Endothelial cell of umbilical vein (primary cell): ENCODE data around the gene ZDHHC7. TPM values are rescaled to one million over a fixed set of nuclear protein-coding genes. Genes with fewer than 3 reads are reported as not detected.

Experiments used
- BruUV-seq: library from RNA; stranded (reverse); fragments of 400-500 nt; replicated peaks from 2 replicates; lab custom pipeline; 2021; lab: Mats Ljungman, UMichigan
- CTCF ChIA-PET: fragments of 300-600, 350-600 bp; sonication (Branson Sonifier 250); formaldehyde crosslinking; loops from one replicate; lab custom pipeline; 2021; ENCODE audit warnings: antibody characterized with exemption, inconsistent platforms; lab: Charles Lee
- POLR2A ChIA-PET: fragments of 300-600, 350-600 bp; sonication (Branson Sonifier 250); formaldehyde crosslinking; loops from one replicate; lab custom pipeline; 2021; ENCODE audit warnings: antibody characterized with exemption, inconsistent platforms; lab: Charles Lee
- DNase-seq: peaks from one replicate; pipeline ENCODE4 v3.0.0-alpha.2; 2011; ENCODE audit warnings: low read depth, low spot score
- FAIRE-seq: peaks from 2 replicates; lab custom pipeline; 2011; peaks lifted over from hg19 to GRCh38; lab: Jason Lieb, UNC
- H2AFZ ChIP-seq: 2 replicates; pipeline ENCODE4 v1.6.0; 2012; ENCODE audit warnings: low read depth, low read length, control low read depth, inconsistent platforms
- H3K27ac ChIP-seq: 2 replicates; pipeline ENCODE4 v1.5.1; 2011; ENCODE audit warnings: low read depth, mild to moderate bottlenecking, control low read depth, low read length, moderate library complexity; ENCODE audit not compliant: insufficient read depth
- H3K27me3 ChIP-seq, 2 experiments: 2 replicates each; pipeline versions ENCODE4 v1.6.0 to v1.6.1; 2011; ENCODE audit warnings: low read length in 2 of 2, mixed read lengths in 1 of 2; ENCODE audit not compliant: control insufficient read depth in 2 of 2, insufficient read depth in 2 of 2
- H3K36me3 ChIP-seq, 2 experiments: 2 replicates in 1 of 2; 3 replicates in 1 of 2; pipeline ENCODE4 v1.5.1; 2011; ENCODE audit warnings: low read length in 2 of 2, mild to moderate bottlenecking in 1 of 2, moderate library complexity in 1 of 2; ENCODE audit not compliant: control insufficient read depth in 2 of 2, insufficient read depth in 2 of 2; ENCODE audit errors: extremely low read depth in 1 of 2
- H3K4me1 ChIP-seq: 3 replicates; pipeline ENCODE4 v1.5.1; 2011; ENCODE audit warnings: mild to moderate bottlenecking, low read length; ENCODE audit not compliant: control insufficient read depth, insufficient read depth; ENCODE audit errors: extremely low read depth
- H3K4me2 ChIP-seq: 2 replicates; pipeline ENCODE4 v1.6.1; 2011; ENCODE audit warnings: low read length, control low read depth, mixed read lengths; ENCODE audit not compliant: insufficient read depth
- H3K4me3 ChIP-seq, 3 experiments: fragments of 200-600 bp in 1 of 3; sonication (generic), shearing (Covaris generic) in 1 of 3; replicated peaks in 1 of 3; 2 replicates each; pipeline ENCODE4 v1.5.1; 2011 to 2016; ENCODE audit warnings: control low read depth in 3 of 3, low read length in 3 of 3, mild to moderate bottlenecking in 2 of 3, inconsistent platforms in 1 of 3, low read depth in 1 of 3, moderate library complexity in 1 of 3; ENCODE audit not compliant: insufficient read depth in 1 of 3
- H3K79me2 ChIP-seq: 2 replicates; pipeline ENCODE4 v1.6.0; 2012; ENCODE audit warnings: low read length, inconsistent platforms; ENCODE audit not compliant: control insufficient read depth, insufficient read depth
- H3K9ac ChIP-seq: replicated peaks from 2 replicates; pipeline ENCODE3; 2011; ENCODE audit warnings: low read length, control low read depth; ENCODE audit not compliant: insufficient read depth; ENCODE audit errors: extremely low read depth
- H3K9me1 ChIP-seq: replicated peaks from 3 replicates; pipeline ENCODE4 v1.6.0; 2011; ENCODE audit warnings: mild to moderate bottlenecking, low read length; ENCODE audit not compliant: control insufficient read depth, insufficient read depth; ENCODE audit errors: extremely low read depth
- H3K9me3 ChIP-seq: replicated peaks from 2 replicates; pipeline ENCODE4 v1.5.1; 2012; ENCODE audit warnings: low read length, inconsistent platforms; ENCODE audit not compliant: control insufficient read depth, insufficient read depth
- H4K20me1 ChIP-seq: replicated peaks from 2 replicates; pipeline ENCODE3; 2011; ENCODE audit warnings: mild to moderate bottlenecking, low read length; ENCODE audit not compliant: control insufficient read depth, insufficient read depth; ENCODE audit errors: extremely low read depth
- EZH2 ChIP-seq: IDR thresholded peaks from 2 replicates; pipeline ENCODE4 v1.6.1; 2012; ENCODE audit warnings: borderline replicate concordance, low read depth, mild to moderate bottlenecking, moderate library complexity, low read length, inconsistent platforms; ENCODE audit not compliant: severe bottlenecking
- FOS ChIP-seq: IDR thresholded peaks from 2 replicates; pipeline ENCODE4 v1.6.1; 2011; ENCODE audit warnings: mild to moderate bottlenecking, low read length, moderate library complexity, borderline replicate concordance; ENCODE audit not compliant: insufficient read depth
- GATA2 ChIP-seq: IDR thresholded peaks from 2 replicates; pipeline ENCODE4 v1.7.0; 2011; ENCODE audit warnings: low read depth, mild to moderate bottlenecking, moderate library complexity, mixed read lengths, low read length; ENCODE audit not compliant: insufficient read length, insufficient read depth
- JUN ChIP-seq: IDR thresholded peaks from 2 replicates; pipeline ENCODE4 v1.6.1; 2011; ENCODE audit warnings: borderline replicate concordance, low read depth; ENCODE audit not compliant: insufficient read length, insufficient read depth
- MYC ChIP-seq: IDR thresholded peaks from one replicate; pipeline ENCODE4 v1.6.1; 2011; ENCODE audit warnings: mild to moderate bottlenecking, low read depth, low read length
- POLR2A ChIP-seq: IDR thresholded peaks from 2 replicates; pipeline ENCODE4 v1.6.1; 2012; ENCODE audit warnings: low read depth, mild to moderate bottlenecking, control low read depth, low read length
- POLR2AphosphoS5 ChIP-seq: IDR thresholded peaks from 2 replicates; pipeline ENCODE4 v1.6.1; 2012; ENCODE audit warnings: low read depth, mild to moderate bottlenecking, control low read depth, low read length, moderate library complexity; ENCODE audit not compliant: insufficient read depth
- dilution Hi-C: fragments of 300-500 bp; cut with MboI; formaldehyde crosslinking; loops from one replicate; pipeline ENCODE4 v1.15.0; 2019; ENCODE audit warnings: low sequenced_read_pairs; ENCODE audit not compliant: extremely low pct_ligation_motif_present
- intact Hi-C: fragments of 100-400 bp; cut with micrococcal nuclease; formaldehyde crosslinking; loops from one replicate; pipeline ENCODE4 v1.10.0; 2022
- polyA plus RNA-seq, 4 experiments: library from polyadenylated mRNA; depleted of rRNA in 3 of 4; stranded (reverse) in 3 of 4; unstranded in 1 of 4; fragments of >200 nt; gene quantifications; 2 replicates each; pipeline versions ENCODE4 v1.2.1 to v1.2.3, GENCODE V29; 2011 to 2012; ENCODE audit warnings: missing spikeins in 1 of 4
- total RNA-seq: library from RNA; stranded (reverse); gene quantifications from 2 replicates; pipeline ENCODE4 v1.2.3, GENCODE V29; 2021
- TF ChIP-seq, protein P1 (sequence below), 2 donors: IDR thresholded peaks; 1 replicate in 1 of 2; 2 replicates in 1 of 2; pipeline ENCODE4 v1.5.1; 2011; ENCODE audit warnings: low read length in 2 of 2, mild to moderate bottlenecking in 2 of 2, moderate library complexity in 2 of 2, control low read depth in 1 of 2, inconsistent platforms in 1 of 2, low read depth in 1 of 2; ENCODE audit not compliant: insufficient read depth in 1 of 2; ENCODE audit errors: extremely low read depth in 1 of 2
- TF ChIP-seq, protein P2 (sequence below): IDR thresholded peaks from 2 replicates; pipeline ENCODE4 v1.6.1; 2011; ENCODE audit not compliant: insufficient read depth, insufficient read length

ZDHHC7 gene
- total and polyA plus RNA-seq, 2 donors (not counting 3 experiments of a cell fraction or from before 2014, with no cell fraction given), result 44.1 to 46.2 TPM

DNA sequence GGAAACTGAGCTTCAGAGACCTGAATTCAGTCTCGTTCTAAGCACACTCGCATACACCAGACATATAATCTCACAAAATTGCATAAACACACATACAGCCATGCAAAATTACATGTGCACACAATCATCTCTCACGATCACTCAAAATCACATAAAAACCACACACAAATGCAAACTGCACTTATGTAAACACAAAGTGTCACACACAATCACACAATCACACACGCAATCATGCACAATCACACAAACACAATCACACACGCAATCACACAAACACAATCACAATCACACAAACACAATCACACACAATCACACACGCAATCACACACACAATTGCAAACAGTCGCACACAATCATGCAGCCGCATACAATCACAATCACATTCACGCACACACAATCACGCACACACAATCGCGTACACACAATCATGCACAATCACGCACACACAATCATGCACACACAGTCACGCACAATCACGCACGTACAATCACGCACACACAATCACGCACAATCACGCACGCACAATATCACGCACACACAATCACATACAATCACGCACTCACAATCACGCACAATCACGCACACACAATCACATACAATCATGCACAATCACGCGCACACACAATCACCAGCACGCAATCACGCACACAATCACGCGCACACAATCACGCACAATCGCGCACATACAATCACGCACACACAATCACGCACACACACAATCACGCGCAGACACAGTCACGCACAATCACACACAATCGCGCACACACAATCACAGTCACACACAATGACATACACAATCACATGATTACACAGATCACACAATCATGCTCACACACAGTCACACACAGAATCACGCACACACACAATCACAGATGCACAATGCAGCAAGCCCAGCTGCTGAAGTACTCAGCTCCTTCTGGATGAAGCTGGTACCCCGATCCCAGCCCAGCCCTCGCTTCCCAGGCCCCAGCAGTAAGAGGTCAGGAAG is 45.6 kb downstream of the ZDHHC7 start:
- H3K9me1 ChIP-seq, result no peaks in the 10 kb centered on the region
- no TSS peak for BruUV-seq
- H3K9ac ChIP-seq, result no peak overlapping the region
- FAIRE-seq (no peak), DNase-seq (no peak)
- H3K79me2 ChIP-seq, result no peaks in the 10 kb centered on the region
- H4K20me1 ChIP-seq, result no peaks in the 10 kb centered on the region
- ChIA-PET CTCF (interaction anchor here (1.2 to 10.0 kb wide), 4 partner anchors 13 to 227 kb away, joined by 4 to 361 read pairs (median 16); no protein-coding TSS in a partner anchor), POLR2A (no interaction called here)
- dilution Hi-C loops, result loop anchor here (25.0 kb wide), 1 partner anchor 203 kb away; no protein-coding TSS in a partner anchor
- no peaks in the 10 kb centered on the region for H3K4me1 ChIP-seq
- H3K27ac ChIP-seq, result no peak overlapping the region
- no peak overlapping the region for H3K4me3 ChIP-seq
- H3K36me3 ChIP-seq, result no peaks in the 10 kb centered on the region
- H2AFZ ChIP-seq, result no peak overlapping the region
- intact Hi-C loops, result no loop called here
- H3K9me3 ChIP-seq, result no peaks in the 10 kb centered on the region
- no peak for TF ChIP-seq EZH2
- no peak for TF ChIP-seq GATA2
- no peak for TF ChIP-seq FOS
- no peak for TF ChIP-seq MYC
- no peak for TF ChIP-seq JUN
- TF ChIP-seq, protein P1, sequence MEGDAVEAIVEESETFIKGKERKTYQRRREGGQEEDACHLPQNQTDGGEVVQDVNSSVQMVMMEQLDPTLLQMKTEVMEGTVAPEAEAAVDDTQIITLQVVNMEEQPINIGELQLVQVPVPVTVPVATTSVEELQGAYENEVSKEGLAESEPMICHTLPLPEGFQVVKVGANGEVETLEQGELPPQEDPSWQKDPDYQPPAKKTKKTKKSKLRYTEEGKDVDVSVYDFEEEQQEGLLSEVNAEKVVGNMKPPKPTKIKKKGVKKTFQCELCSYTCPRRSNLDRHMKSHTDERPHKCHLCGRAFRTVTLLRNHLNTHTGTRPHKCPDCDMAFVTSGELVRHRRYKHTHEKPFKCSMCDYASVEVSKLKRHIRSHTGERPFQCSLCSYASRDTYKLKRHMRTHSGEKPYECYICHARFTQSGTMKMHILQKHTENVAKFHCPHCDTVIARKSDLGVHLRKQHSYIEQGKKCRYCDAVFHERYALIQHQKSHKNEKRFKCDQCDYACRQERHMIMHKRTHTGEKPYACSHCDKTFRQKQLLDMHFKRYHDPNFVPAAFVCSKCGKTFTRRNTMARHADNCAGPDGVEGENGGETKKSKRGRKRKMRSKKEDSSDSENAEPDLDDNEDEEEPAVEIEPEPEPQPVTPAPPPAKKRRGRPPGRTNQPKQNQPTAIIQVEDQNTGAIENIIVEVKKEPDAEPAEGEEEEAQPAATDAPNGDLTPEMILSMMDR (IDR thresholded peaks at IDR 0.05; ENCODE audit: extremely low read depth in 1 of 2, insufficient read depth in 1 of 2, low read depth in 1 of 2, low read length in 2 of 2), result no peak
- TF ChIP-seq, protein P2, sequence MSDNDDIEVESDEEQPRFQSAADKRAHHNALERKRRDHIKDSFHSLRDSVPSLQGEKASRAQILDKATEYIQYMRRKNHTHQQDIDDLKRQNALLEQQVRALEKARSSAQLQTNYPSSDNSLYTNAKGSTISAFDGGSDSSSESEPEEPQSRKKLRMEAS, result no peak
- TF ChIP-seq POLR2A, result no peak
- TF ChIP-seq POLR2AphosphoS5, result no peak
- H3K27me3 ChIP-seq, result peaks cover 0 to 1% of the 10 kb centered on the region in 2 experiments
- no peak overlapping the region for H3K4me2 ChIP-seq
